B cell (primary cell): ENCODE results near the gene UBASH3B.

ENCODE experiments used
- CTCF ChIP-seq: fragments of 200-600 bp; IDR thresholded peaks from one replicate; pipeline ENCODE4 v1.8.0; 2022; ENCODE audit warnings: antibody characterized with exemption, mild to moderate bottlenecking
- EZH2 ChIP-seq: IDR thresholded peaks from 2 replicates; pipeline ENCODE4 v1.6.1; 2012; ENCODE audit warnings: borderline replicate concordance, low read depth, mild to moderate bottlenecking, moderate library complexity, low read length; ENCODE audit not compliant: insufficient read depth, poor library complexity, severe bottlenecking

GRCh38 chr11:122850076-122850631, 194.6 kb downstream of the UBASH3B start:
- TF ChIP-seq CTCF (no peak), EZH2 (no peak)
